HCT116 (cell line): ENCODE data around the gene FAM184A. TPM values are rescaled to one million over a fixed set of nuclear protein-coding genes. Genes with fewer than 3 reads are reported as not detected.
"Not testable (repeated sequence)": the region's sequence is repeated elsewhere in the genome, so short reads cannot be mapped to it uniquely, and the experiment has no call there.

Source experiments
- ATAC-seq: fragments of 200-7000 bp; cut with Tn5 transposase; 2 replicates; pipeline ENCODE4 v1.9.1; 2020; ENCODE audit warnings: mild to moderate bottlenecking, moderate library complexity
- BruUV-seq: library from RNA; stranded (reverse); fragments of 400-500 nt; replicated peaks from 2 replicates; lab custom pipeline; 2021; lab: Mats Ljungman, UMichigan
- CTCF ChIA-PET: fragments of 300-600 bp; sonication (Branson Sonifier 250); formaldehyde crosslinking; loops from one replicate; lab custom pipeline; 2021; ENCODE audit warnings: antibody characterized with exemption; lab: Charles Lee
- POLR2A ChIA-PET: fragments of 300-600, 350-600 bp; sonication (Branson Sonifier 250); formaldehyde crosslinking; loops from one replicate; lab custom pipeline; 2021; ENCODE audit warnings: antibody characterized with exemption; lab: Charles Lee
- RAD21 ChIA-PET, 2 experiments: fragments of 300-600 bp; sonication (Branson Sonifier 250); formaldehyde crosslinking; loops; one replicate each; lab custom pipeline; 2023; ENCODE audit warnings: low total read pairs in 2 of 2; ENCODE audit not compliant: uncharacterized antibody in 2 of 2, unreplicated experiment in 2 of 2, low non-redundant PET in 1 of 2; lab: Charles Lee
- DNase-seq: peaks from one replicate; pipeline ENCODE4 v3.0.0-alpha.2; 2010; ENCODE audit warnings: low read depth, low spot score
- H2AFZ ChIP-seq: fragments of 200-600 bp; shearing (Covaris generic), sonication (generic); 2 replicates; pipeline ENCODE4 v1.6.1; 2017; ENCODE audit warnings: low read depth, mixed run types, mixed read lengths, antibody characterized with exemption, low read length; ENCODE audit not compliant: poor library complexity, severe bottlenecking
- H3K27ac ChIP-seq: 2 replicates; pipeline ENCODE4 v1.5.1; 2012; ENCODE audit warnings: low read depth, low read length
- H3K27me3 ChIP-seq: fragments of 200-600 bp; sonication (generic); 2 replicates; pipeline ENCODE4 v1.6.1; 2016; ENCODE audit warnings: mixed run types, low read length, mixed read lengths; ENCODE audit not compliant: insufficient read depth
- H3K36me3 ChIP-seq, 2 experiments: fragments of 200-500 bp in 1 of 2; fragments of 200-600 bp in 1 of 2; sonication (Bioruptor generic) in 1 of 2; sonication (generic) in 1 of 2; 2 replicates each; pipeline versions ENCODE4 v1.5.1 to v1.6.1; 2014 to 2016; ENCODE audit warnings: low read length in 2 of 2, inconsistent platforms in 1 of 2, mixed read lengths in 1 of 2, mixed run types in 1 of 2; ENCODE audit not compliant: insufficient read depth in 2 of 2, control insufficient read depth in 1 of 2
- H3K4me1 ChIP-seq, 2 experiments: fragments of 200-600 bp in 1 of 2; sonication (generic) in 1 of 2; 2 replicates each; pipeline versions ENCODE4 v1.5.1 to v1.6.1; 2012 to 2017; ENCODE audit warnings: low read length in 2 of 2, inconsistent platforms in 1 of 2, mild to moderate bottlenecking in 1 of 2, mixed read lengths in 1 of 2, mixed run types in 1 of 2, moderate library complexity in 1 of 2; ENCODE audit not compliant: insufficient read depth in 2 of 2, control insufficient read depth in 1 of 2
- H3K4me2 ChIP-seq: fragments of 200-600 bp; sonication (generic); 2 replicates; pipeline ENCODE4 v1.6.1; 2017; ENCODE audit warnings: mixed run types, low read length, mixed read lengths
- H3K4me3 ChIP-seq, 2 experiments: fragments of 200-600 bp in 1 of 2; sonication (generic) in 1 of 2; replicated peaks in 1 of 2; 2 replicates each; pipeline ENCODE4 v1.5.1; 2011 to 2016; ENCODE audit warnings: low read length in 2 of 2, control low read depth in 1 of 2, low read depth in 1 of 2, mild to moderate bottlenecking in 1 of 2, mixed read lengths in 1 of 2, mixed run types in 1 of 2
- H3K79me2 ChIP-seq: fragments of 200-600 bp; sonication (generic); 2 replicates; pipeline ENCODE4 v1.6.1; 2017; ENCODE audit warnings: mild to moderate bottlenecking, mixed run types, low read length, moderate library complexity, mixed read lengths; ENCODE audit not compliant: insufficient read depth
- H3K9ac ChIP-seq: fragments of 200-600 bp; sonication (generic); 2 replicates; pipeline ENCODE4 v1.6.1; 2016; ENCODE audit warnings: low read length, mixed read lengths
- H3K9me2 ChIP-seq: fragments of 200-600 bp; sonication (generic), shearing (Covaris generic); 2 replicates; pipeline ENCODE4 v1.6.1; 2017; ENCODE audit warnings: mixed run types, mild to moderate bottlenecking, moderate library complexity; ENCODE audit not compliant: insufficient read depth
- H3K9me3 ChIP-seq, 2 experiments: fragments of 200-500 bp in 1 of 2; fragments of 200-600 bp in 1 of 2; sonication (Bioruptor generic) in 1 of 2; sonication (generic) in 1 of 2; 2 replicates each; pipeline ENCODE4 v1.6.1; 2014 to 2017; ENCODE audit warnings: low read length in 2 of 2, mixed read lengths in 2 of 2, inconsistent platforms in 1 of 2, low read depth in 1 of 2, mild to moderate bottlenecking in 1 of 2, mixed run types in 1 of 2, moderate library complexity in 1 of 2; ENCODE audit not compliant: control insufficient read depth in 1 of 2, insufficient read depth in 1 of 2
- H4K20me1 ChIP-seq: fragments of 200-600 bp; sonication (generic), shearing (Covaris generic); 2 replicates; pipeline ENCODE4 v1.6.1; 2017; ENCODE audit warnings: mixed run types, mild to moderate bottlenecking, moderate library complexity; ENCODE audit not compliant: insufficient read depth
- CBX3 ChIP-seq: IDR thresholded peaks from 2 replicates; pipeline ENCODE4 v1.6.1; 2012; ENCODE audit warnings: low read depth
- CEBPB ChIP-seq: IDR thresholded peaks from 2 replicates; pipeline ENCODE4 v1.6.1; 2012; ENCODE audit warnings: low read depth
- EGR1 ChIP-seq: IDR thresholded peaks from 2 replicates; pipeline ENCODE4 v1.6.1; 2012; ENCODE audit warnings: low read depth
- ELF1 ChIP-seq: IDR thresholded peaks from 2 replicates; pipeline ENCODE4 v1.6.1; 2012; ENCODE audit warnings: low read depth, borderline replicate concordance
- EZH2 ChIP-seq: fragments of 200-600 bp; sonication (generic); IDR thresholded peaks from 2 replicates; pipeline ENCODE4 v1.6.1; 2017; ENCODE audit warnings: antibody characterized with exemption, mixed run types
- EZH2phosphoT487 ChIP-seq: fragments of 200-600 bp; IDR thresholded peaks from 2 replicates; pipeline ENCODE4 v1.6.1; 2018; ENCODE audit warnings: antibody characterized with exemption, borderline replicate concordance
- JUND ChIP-seq: IDR thresholded peaks from 2 replicates; pipeline ENCODE4 v1.6.1; 2012
- POLR2A ChIP-seq: IDR thresholded peaks from 2 replicates; pipeline ENCODE4 v1.7.0; 2011; ENCODE audit warnings: borderline replicate concordance; ENCODE audit not compliant: insufficient read depth, insufficient read length; ENCODE audit errors: extremely low read depth
- POLR2AphosphoS5 ChIP-seq: IDR thresholded peaks from 2 replicates; pipeline ENCODE4 v1.6.1; 2011; ENCODE audit warnings: mild to moderate bottlenecking, low read depth, low read length, moderate library complexity
- RAD21 ChIP-seq: IDR thresholded peaks from 2 replicates; pipeline ENCODE4 v1.6.1; 2012; ENCODE audit warnings: low read depth, mild to moderate bottlenecking
- SIN3A ChIP-seq: IDR thresholded peaks from 2 replicates; pipeline ENCODE4 v1.6.1; 2012; ENCODE audit warnings: low read depth
- TCF7L2 ChIP-seq: IDR thresholded peaks from 2 replicates; pipeline ENCODE4 v1.7.0; 2011; ENCODE audit warnings: borderline replicate concordance, inconsistent platforms; ENCODE audit not compliant: insufficient read depth, insufficient read length; ENCODE audit errors: extremely low read depth
- YY1 ChIP-seq: IDR thresholded peaks from 2 replicates; pipeline ENCODE4 v1.6.1; 2011; ENCODE audit warnings: low read length, low read depth, moderate library complexity, mild to moderate bottlenecking; ENCODE audit not compliant: insufficient replicate concordance; ENCODE audit errors: extremely low read depth
- ZFX ChIP-seq: fragments of 450-650 bp; IDR thresholded peaks from 2 replicates; pipeline ENCODE4 v1.6.1; 2017
- ZNF274 ChIP-seq: fragments of 200-500 bp; sonication (Bioruptor generic); IDR thresholded peaks from 2 replicates; pipeline ENCODE4 v1.6.1; 2014; ENCODE audit warnings: mild to moderate bottlenecking, low read depth, low read length, inconsistent platforms
- intact Hi-C: fragments of 100-400 bp; cut with micrococcal nuclease; formaldehyde crosslinking; loops from 2 replicates; pipeline ENCODE4 v1.10.0; 2022
- total RNA-seq: library from RNA; stranded (reverse); gene quantifications from one replicate; pipeline ENCODE4 v1.2.1, GENCODE V29; 2021; ENCODE audit not compliant: unreplicated experiment
- TF ChIP-seq, protein P1 (sequence below): IDR thresholded peaks from 2 replicates; pipeline ENCODE4 v1.6.1; 2011; ENCODE audit warnings: mild to moderate bottlenecking, low read length, moderate library complexity; ENCODE audit not compliant: insufficient replicate concordance; ENCODE audit errors: extremely low read depth
- TF ChIP-seq, protein P2 (sequence below): IDR thresholded peaks from 2 replicates; pipeline ENCODE4 v1.6.1; 2012
- TF ChIP-seq, protein P3 (sequence below), 3 experiments: fragments of 200-600 bp in 1 of 3; sonication (generic) in 1 of 3; IDR thresholded peaks in 2 of 3; conservative IDR thresholded peaks in 1 of 3; 2 replicates each; pipeline ENCODE4 v1.5.1; 2012 to 2017; ENCODE audit warnings: low read depth in 2 of 3, low read length in 2 of 3, antibody characterized with exemption in 1 of 3, borderline replicate concordance in 1 of 3, control low read depth in 1 of 3, mild to moderate bottlenecking in 1 of 3, mixed read lengths in 1 of 3, mixed run types in 1 of 3, moderate library complexity in 1 of 3; ENCODE audit not compliant: insufficient read depth in 1 of 3

The FAM184A gene
- total RNA-seq, 1 experiment from 2014 or later = 2.4 TPM

DNA sequence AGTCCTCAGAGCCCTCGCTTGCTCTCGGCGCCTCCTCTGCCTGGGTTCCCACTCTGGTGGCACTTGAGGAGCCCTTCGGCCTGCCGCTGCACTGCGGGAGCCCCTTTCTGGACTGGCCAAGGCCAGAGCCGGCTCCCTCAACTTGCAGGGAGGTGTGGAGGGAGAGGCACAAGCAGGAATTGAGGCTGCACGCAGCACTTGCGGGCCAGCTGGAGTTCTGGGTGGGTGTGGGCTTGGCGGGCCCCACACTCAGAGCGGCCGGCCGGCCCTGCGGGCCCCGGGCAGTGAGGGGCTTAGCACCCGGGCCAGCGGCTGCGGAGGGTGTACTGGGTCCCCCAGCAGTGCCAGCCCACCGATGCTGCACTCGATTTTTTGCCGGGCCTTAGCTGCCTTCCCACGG is 63.3 kb downstream of the FAM184A start:
- H3K27me3 ChIP-seq, H3K9me2 ChIP-seq, H2AFZ ChIP-seq, H3K9ac ChIP-seq, BruUV-seq, intact Hi-C loops, POLR2A ChIA-PET, H3K9me3 ChIP-seq, ATAC-seq, H3K4me3 ChIP-seq, H3K79me2 ChIP-seq, DNase-seq, H3K36me3 ChIP-seq, H4K20me1 ChIP-seq, RAD21 ChIA-PET, H3K4me2 ChIP-seq, H3K27ac ChIP-seq, CTCF ChIA-PET, H3K4me1 ChIP-seq: not testable (repeated sequence)

DNA sequence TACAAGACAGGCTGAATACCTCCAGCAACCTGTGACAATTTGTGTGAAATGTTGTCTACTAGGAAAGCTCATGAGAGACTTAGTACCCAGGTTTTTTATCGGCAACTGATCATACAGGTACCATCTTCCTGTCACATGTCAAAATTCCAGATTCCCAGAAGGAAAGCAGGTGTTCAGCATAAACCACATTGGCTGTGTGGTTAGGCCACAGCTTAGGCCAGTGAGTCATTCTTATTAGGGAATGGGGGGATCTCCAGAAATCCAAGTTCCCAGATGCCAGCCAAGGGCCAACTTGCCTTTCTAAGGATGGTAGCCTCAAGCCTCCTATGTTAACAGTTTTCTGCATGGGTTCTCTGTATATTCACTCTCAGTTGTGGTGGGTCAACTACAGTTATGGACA is 65.9 kb downstream of the FAM184A start:
- no peak for DNase-seq
- ChIA-PET CTCF (no interaction called here), RAD21 (no interaction called here)

More for the DNA sequence above, 65.9 kb downstream of the FAM184A start:
- no peak for ATAC-seq
- BruUV-seq = no TSS peak
- Histone ChIP-seq H3K9me3 (no peaks in the 10 kb centered on the region), H3K4me2 (no peak overlapping the region), H3K9ac (no peak overlapping the region), H3K9me2 (no peaks in the 10 kb centered on the region), H3K4me1 (no peaks in the 10 kb centered on the region), H3K4me3 (no peak overlapping the region), H4K20me1 (no peaks in the 10 kb centered on the region), H3K27ac (no peak overlapping the region), H3K27me3 (no peaks in the 10 kb centered on the region), H2AFZ (no peak overlapping the region), H3K36me3 (no peaks in the 10 kb centered on the region), H3K79me2 (no peaks in the 10 kb centered on the region)
- POLR2A ChIA-PET = no interaction called here
- intact Hi-C loops = no loop called here
- TF ChIP-seq, protein P1, sequence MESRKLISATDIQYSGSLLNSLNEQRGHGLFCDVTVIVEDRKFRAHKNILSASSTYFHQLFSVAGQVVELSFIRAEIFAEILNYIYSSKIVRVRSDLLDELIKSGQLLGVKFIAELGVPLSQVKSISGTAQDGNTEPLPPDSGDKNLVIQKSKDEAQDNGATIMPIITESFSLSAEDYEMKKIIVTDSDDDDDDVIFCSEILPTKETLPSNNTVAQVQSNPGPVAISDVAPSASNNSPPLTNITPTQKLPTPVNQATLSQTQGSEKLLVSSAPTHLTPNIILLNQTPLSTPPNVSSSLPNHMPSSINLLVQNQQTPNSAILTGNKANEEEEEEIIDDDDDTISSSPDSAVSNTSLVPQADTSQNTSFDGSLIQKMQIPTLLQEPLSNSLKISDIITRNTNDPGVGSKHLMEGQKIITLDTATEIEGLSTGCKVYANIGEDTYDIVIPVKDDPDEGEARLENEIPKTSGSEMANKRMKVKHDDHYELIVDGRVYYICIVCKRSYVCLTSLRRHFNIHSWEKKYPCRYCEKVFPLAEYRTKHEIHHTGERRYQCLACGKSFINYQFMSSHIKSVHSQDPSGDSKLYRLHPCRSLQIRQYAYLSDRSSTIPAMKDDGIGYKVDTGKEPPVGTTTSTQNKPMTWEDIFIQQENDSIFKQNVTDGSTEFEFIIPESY = no peak
- TF ChIP-seq, protein P2, sequence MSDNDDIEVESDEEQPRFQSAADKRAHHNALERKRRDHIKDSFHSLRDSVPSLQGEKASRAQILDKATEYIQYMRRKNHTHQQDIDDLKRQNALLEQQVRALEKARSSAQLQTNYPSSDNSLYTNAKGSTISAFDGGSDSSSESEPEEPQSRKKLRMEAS = no peak
- TF ChIP-seq JUND (no peak), CBX3 (no peak), POLR2A (no peak), RAD21 (no peak), YY1 (no peak), CEBPB (no peak), ZFX (no peak), SIN3A (no peak), TCF7L2 (no peak), EZH2phosphoT487 (no peak), EGR1 (no peak), POLR2AphosphoS5 (no peak), EZH2 (no peak), ELF1 (no peak), ZNF274 (no peak)
- TF ChIP-seq, protein P3, sequence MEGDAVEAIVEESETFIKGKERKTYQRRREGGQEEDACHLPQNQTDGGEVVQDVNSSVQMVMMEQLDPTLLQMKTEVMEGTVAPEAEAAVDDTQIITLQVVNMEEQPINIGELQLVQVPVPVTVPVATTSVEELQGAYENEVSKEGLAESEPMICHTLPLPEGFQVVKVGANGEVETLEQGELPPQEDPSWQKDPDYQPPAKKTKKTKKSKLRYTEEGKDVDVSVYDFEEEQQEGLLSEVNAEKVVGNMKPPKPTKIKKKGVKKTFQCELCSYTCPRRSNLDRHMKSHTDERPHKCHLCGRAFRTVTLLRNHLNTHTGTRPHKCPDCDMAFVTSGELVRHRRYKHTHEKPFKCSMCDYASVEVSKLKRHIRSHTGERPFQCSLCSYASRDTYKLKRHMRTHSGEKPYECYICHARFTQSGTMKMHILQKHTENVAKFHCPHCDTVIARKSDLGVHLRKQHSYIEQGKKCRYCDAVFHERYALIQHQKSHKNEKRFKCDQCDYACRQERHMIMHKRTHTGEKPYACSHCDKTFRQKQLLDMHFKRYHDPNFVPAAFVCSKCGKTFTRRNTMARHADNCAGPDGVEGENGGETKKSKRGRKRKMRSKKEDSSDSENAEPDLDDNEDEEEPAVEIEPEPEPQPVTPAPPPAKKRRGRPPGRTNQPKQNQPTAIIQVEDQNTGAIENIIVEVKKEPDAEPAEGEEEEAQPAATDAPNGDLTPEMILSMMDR (IDR thresholded peaks at IDR 0.05 in 2 of 3, conservative IDR thresholded peaks at IDR 0.05 in 1 of 3; ENCODE audit: borderline replicate concordance in 1 of 3, insufficient read depth in 1 of 3, low read depth in 2 of 3, low read length in 2 of 3) = no peak
